NCI-H69 (cell line): ENCODE measurements around the gene B3GNT5.

Source experiments
- DNase-seq: peaks from one replicate; lab custom pipeline; 2025; lab: John Stamatoyannopoulos, UW

The B3GNT5 gene

DNA sequence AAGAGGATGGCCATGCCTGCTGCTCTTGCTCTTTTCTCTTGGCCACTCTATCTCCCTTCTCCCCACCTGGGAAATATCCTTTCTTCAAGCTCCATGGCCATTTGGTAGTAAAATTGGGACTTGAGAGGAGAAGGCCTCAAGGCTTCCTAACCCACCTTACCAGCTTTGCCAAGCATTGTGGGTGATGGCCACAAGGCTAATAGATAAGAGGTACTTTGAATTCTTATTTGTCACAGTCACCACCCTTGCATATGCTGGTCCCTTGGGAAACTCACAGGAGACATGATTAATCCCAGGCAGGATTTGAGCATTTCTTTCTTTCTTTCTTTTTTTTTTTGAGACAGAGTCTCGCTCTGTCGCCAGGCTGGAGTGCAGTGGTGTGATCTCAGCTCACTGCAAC, 37.2 kb downstream of the B3GNT5 start:
- DNase-seq: no peak

DNA sequence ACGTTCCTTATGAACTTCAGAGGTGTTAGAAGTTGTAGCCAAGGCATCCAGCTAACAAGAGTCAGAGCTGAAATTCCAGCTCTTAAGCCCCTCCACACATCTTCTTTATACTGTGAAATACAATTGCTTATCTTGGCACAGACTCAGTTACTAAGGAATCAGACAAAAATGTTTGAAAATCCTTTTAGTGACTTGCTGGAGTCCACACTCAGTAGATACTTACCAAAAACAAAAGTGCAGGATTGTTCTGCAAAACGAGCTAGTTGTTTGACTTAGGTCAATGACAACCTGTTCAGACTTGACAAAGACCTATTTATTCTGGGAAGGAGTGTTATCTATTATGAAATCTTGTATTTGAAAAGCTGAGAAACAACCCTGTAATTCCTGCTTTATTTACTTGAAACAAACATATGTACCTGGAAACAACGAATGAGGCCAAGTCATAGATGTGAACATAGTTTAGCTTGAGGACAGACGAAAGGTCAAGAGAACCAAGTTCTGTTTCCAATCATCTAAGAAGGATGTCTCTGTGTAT, 38.5 kb downstream of the B3GNT5 start:
- peak; percentile 38 for DNase-seq

- DNase-seq: no peak
Observed at GRCh38 chr3:183293966-183294365, 40.9 kb downstream of the B3GNT5 start.

- DNase-seq: no peak
Observed at GRCh38 chr3:183295211-183295610, 42.2 kb downstream of the B3GNT5 start.

GRCh38 chr3:183296944-183297343, 43.9 kb downstream of the B3GNT5 start:
- DNase-seq: no peak

DNA sequence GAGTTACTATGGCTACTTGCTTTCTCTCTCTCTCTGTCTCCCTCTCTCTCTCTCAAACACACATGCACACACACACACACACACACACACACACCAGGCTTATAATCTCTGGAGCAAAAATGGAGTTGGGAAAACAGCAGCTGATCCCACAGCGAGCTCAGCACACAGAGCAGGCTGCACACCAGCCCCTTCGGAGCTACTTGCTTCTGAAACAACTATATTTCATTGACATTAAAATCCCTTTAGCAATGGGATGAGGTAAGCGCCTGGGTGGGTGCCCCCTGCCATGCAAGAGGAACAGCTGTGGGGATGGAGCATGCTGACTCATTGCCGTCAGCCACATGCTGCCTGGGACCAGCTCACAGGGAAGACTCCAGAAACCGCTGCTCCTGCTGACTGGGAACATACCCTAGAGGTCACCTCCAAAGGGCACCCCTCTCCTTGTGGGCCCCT, 45.7 kb downstream of the B3GNT5 start:
- peak; percentile 96 for DNase-seq

DNA sequence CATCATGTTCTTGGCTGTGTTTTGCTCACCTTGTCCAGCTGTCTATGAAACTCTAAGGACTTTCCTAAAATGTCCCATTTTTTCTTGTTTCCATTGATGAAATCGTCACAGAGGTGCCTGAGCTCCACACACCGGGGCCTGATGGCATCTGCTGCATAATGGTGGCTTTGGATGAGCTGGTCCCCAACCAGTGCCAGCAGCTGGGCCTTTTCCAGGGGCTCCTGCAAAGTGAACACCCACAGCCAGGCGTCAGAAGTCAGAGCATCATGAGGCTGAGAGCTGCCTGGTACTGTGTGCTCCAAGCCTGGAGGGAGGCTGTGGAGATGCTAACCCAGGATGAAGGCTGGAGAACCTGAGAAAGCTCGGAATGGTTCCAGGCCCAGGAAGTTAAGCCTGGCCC, 46.9 kb downstream of the B3GNT5 start:
- DNase-seq: no peak

- DNase-seq: peak; percentile 11
Observed at GRCh38 chr3:183300996-183301562, 48.0 kb downstream of the B3GNT5 start.

- DNase-seq: peak; percentile 9
Observed at GRCh38 chr3:183301937-183302580, 49.0 kb downstream of the B3GNT5 start.

- DNase-seq: peak; percentile 16
Observed at GRCh38 chr3:183303690-183304089, 50.6 kb downstream of the B3GNT5 start.

GRCh38 chr3:183306798-183307671, 54.0 kb downstream of the B3GNT5 start:
- DNase-seq: peak; percentile 32

- DNase-seq: no peak
Observed at GRCh38 chr3:183307749-183308148, 54.7 kb downstream of the B3GNT5 start.

- DNase-seq: no peak
Observed at GRCh38 chr3:183308751-183309150, 55.7 kb downstream of the B3GNT5 start.

DNA sequence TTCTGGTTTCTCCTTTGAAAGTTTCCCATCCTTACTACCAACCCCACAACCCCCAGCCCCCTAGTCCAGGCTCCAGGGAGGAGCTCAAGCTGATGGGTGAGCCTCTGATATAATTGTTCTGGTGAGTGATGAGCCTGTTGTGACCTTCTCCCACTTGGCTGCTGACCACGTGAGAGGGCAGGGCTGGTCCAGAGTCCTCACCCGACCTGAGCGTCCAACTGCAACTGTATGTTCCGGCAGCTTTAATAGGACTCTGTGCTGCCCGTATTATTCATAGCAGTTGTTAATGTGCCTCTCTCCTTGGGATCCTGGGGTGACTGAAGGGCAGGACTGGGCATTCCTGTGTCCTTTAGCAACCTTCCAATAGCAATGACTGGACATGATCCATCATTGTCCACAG, 56.2 kb downstream of the B3GNT5 start:
- DNase-seq: no peak

GRCh38 chr3:183310936-183311335, 57.9 kb downstream of the B3GNT5 start:
- DNase-seq: no peak

DNA sequence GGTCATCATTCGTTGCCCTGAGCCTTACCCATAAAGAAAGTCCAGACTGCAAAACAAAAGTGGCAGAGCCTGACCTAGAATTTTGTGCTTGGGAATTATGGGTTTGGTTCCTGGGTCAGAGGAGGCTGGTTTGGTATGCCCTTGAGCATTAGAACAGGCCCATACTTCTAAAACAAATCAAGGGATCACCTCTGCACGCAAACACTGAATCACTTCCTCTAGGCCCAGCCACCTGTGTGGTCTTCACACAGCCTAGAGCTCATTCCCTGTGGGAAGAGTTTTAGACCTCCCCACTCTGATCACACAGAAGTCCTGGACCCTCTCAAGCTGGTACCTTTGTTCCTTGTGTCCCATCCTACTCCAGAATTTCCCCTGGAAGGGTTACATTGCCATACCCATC, 59.4 kb downstream of the B3GNT5 start:
- no peak for DNase-seq

GRCh38 chr3:183313351-183313750, 60.3 kb downstream of the B3GNT5 start:
- no peak for DNase-seq

DNA sequence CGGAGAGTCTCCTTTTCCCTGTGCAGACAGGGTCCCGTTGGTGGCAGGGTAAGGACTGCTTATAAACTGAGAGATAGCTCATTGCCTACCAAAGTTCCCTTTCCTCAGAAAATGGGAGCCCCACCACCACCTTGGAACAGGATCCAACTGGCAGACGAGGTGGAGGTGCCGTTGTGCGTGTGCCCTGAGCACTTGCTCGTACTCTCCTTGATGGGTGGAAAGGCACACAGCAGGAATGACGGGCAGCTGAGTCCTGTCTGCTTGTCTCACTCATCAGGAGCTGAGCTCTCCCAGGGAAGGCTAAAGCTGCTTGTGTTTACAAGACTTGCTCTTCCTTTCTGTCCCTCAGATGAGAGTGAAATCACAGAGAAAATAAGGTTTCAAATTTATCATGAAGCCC, 60.7 kb downstream of the B3GNT5 start:
- no peak for DNase-seq

GRCh38 chr3:183315739-183316138, 62.7 kb downstream of the B3GNT5 start:
- no peak for DNase-seq

DNA sequence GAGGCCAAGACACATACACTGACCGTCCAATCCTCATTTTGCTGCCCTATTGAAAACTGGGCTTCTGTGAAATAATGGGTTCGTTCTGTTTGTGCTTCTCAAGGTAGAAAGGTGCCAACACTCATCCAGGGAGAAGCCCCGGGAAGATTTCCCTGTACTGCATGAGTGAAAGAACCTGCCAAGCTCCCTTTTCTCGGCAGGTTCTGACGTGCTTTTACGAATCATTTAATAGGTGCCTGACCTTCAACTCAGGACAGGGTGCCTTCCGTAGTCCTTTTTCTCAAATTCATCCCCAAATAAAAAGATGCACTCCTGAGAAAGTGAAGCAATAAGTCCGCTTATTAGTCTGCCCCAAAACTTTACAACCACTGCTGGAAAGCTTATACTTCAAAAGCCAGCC, 64.2 kb downstream of the B3GNT5 start:
- DNase-seq: no peak

DNA sequence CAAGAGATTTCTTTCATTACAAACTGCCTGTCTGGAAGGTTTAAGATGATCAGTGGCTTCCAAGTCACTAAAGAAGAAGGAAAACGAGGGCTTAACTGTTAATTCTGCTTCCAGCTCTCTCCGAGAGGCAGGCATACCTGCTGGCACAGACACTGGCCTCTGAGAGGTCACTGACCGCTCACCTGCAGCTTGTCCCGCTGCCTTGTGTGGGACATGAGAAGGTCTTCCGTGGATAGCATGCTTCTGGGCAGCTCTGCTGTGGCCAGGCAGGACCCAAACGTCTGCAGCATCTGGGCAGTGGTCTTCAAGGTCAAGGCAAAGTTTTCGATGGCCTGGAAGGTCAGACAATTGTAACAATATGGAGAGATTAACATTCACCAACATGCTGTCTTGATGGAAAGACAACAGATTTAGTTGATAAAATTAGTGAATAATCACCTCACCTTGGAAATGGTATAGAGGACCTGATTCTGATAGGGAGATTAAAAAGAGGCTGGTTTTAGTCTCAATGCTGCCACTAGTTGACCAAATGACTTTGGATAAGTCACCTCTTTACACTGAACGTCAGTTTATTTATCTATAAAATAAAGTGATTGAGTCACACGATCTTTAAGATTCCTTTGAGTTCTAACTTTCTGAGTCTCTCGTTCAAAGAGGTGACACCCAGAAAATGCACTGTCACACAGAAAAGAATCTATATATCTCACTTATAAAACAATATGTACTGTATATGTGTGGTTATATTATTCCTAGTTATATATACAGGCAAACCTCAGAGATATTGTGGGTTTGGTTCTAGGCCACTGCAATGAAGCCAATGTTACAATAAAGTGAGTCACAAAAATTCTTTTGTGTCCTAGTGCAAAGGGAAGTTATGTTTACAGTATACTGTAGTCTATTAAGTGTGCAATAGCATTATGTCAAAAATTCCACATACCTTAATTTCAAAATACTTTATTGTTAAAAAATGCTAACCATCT, 65.1 kb downstream of the B3GNT5 start:
- DNase-seq: no peak

DNA sequence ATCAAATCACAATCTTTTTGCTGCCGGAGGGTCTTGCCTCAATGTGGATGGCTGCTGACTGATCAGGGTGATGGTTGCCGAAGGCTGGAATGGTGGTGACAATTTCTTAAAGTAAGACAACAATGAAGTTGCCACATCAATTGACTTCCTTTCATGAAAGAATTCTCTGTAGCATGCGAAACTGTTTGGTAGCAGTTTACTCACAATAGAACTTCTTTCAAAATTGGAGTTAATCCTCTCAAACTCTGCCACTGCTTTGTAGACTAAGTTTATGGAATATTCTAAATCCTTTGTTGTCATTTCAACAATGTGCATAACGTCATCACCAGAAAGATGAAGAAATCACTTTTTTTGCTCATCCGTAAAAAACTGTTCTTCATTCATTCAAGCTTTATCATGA, 65.8 kb downstream of the B3GNT5 start:
- DNase-seq: no peak
